A673 (cell line): ENCODE results near the gene IL17F.

Source experiments
- CTCF ChIP-seq: fragments of 300-800, 200-600 bp; sonication (generic); conservative IDR thresholded peaks from 2 replicates; pipeline ENCODE4 v1.5.1; 2017; ENCODE audit warnings: low read depth, mild to moderate bottlenecking, antibody characterized with exemption, low read length, moderate library complexity, mixed read lengths
- EZH2 ChIP-seq: fragments of 200-600 bp; sonication (generic); IDR thresholded peaks from 2 replicates; pipeline ENCODE4 v1.6.1; 2017; ENCODE audit warnings: borderline replicate concordance, low read depth, mild to moderate bottlenecking, mixed read lengths, antibody characterized with exemption, low read length; ENCODE audit not compliant: poor library complexity, severe bottlenecking

- TF ChIP-seq CTCF (no peak), EZH2 (no peak)
Measured at GRCh38 chr6:52215787-52216186, 28.5 kb downstream of the IL17F start.
